PFSK-1 (cell line): ENCODE data around the gene DOCK10.

Experiments used
- FOXP2 ChIP-seq: optimal IDR thresholded peaks from 2 replicates; pipeline ENCODE3; 2011; ENCODE audit warnings: borderline replicate concordance, control low read depth, inconsistent platforms; ENCODE audit not compliant: insufficient read depth; ENCODE audit errors: extremely low read length, extremely low read depth
- POLR2AphosphoS5 ChIP-seq: IDR thresholded peaks from 2 replicates; pipeline ENCODE4 v1.6.1; 2012; ENCODE audit warnings: low read depth, mild to moderate bottlenecking, control low read depth, low read length, moderate library complexity
- REST ChIP-seq, 2 experiments: IDR thresholded peaks; 2 replicates each; pipeline versions ENCODE4 v1.6.1 to v1.8.0; 2011 to 2012; ENCODE audit warnings: low read depth in 2 of 2, low read length in 2 of 2, control low read depth in 1 of 2, inconsistent platforms in 1 of 2, mild to moderate bottlenecking in 1 of 2, moderate library complexity in 1 of 2; ENCODE audit not compliant: insufficient read depth in 1 of 2
- TAF1 ChIP-seq: IDR thresholded peaks from 2 replicates; pipeline ENCODE4 v1.6.1; 2012; ENCODE audit warnings: low read length, control low read depth, borderline replicate concordance; ENCODE audit not compliant: insufficient read depth

GRCh38 chr2:224875841-224876240, 166.4 kb downstream of the DOCK10 start:
- TF ChIP-seq TAF1 (no peak), REST (IDR thresholded peaks at IDR 0.05; ENCODE audit: insufficient read depth in 1 of 2, low read depth in 2 of 2, low read length in 2 of 2) (no peak), POLR2AphosphoS5 (no peak), FOXP2 (no peak)
